Measurements from ENCODE around the gene SLC37A4. TPM values are rescaled to one million over a fixed set of nuclear protein-coding genes. Genes with fewer than 3 reads are reported as not detected.

SLC37A4 gene
- total and polyA plus RNA-seq, 2 experiments from 2014 or later = 68.0 to 82.3 TPM

DNA sequence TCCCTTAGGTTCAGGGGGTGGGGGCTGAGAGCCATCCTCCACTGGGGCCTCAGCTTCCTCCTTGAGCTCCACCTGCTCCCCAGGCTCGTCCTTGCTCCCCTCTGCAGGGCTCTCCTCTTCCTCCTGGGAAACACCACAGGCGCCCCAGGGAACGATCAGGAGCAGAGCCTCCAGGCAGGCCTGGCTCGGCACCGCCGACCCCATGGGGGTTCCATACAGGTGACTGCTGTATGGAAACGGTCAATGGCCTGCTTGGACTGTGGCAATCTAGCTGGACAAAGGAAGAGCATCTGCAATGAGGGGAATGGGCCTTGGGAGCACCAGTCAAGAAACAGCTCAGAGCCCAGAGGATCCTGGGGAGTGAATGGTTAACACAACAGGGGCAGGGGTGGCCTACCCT lies 18.4 kb upstream of the SLC37A4 start:
- WGBS (ENCODE audit: low lambda C conversion rate, missing lambda C conversion rate) = 96% methylated on average over 7 of the region's 7 CpGs
- H3K36me3 ChIP-seq (replicated peaks; ENCODE audit: insufficient read depth, low read depth) = no peaks in the 10 kb centered on the region

GRCh38 chr11:119048644-119049043 lies 18.0 kb upstream of the SLC37A4 start:
- WGBS (ENCODE audit: low lambda C conversion rate, missing lambda C conversion rate) = 95% methylated on average over 9 of the region's 9 CpGs
- Histone ChIP-seq H2AFZ (no peak overlapping the region), H3K36me3 (replicated peaks; ENCODE audit: insufficient read depth, low read depth) (no peaks in the 10 kb centered on the region)

More for the DNA sequence above, 18.4 kb upstream of the SLC37A4 start:
- H3K4me2 ChIP-seq = no peak overlapping the region
- TF ChIP-seq CTCF (IDR thresholded peaks at IDR 0.05; ENCODE audit: poor library complexity) (no peak), EZH2phosphoT487 (IDR thresholded peaks at IDR 0.05; ENCODE audit: low read depth, severe bottlenecking, unreplicated experiment) (no peak), EZH2 (IDR thresholded peaks at IDR 0.05; ENCODE audit: borderline replicate concordance) (no peak)
- H3K4me3 ChIP-seq = no peak overlapping the region
- H3K79me2 ChIP-seq = peaks cover under 1% of the 10 kb centered on the region
- H3K27ac ChIP-seq = no peak overlapping the region
- no peaks in the 10 kb centered on the region for H3K9me2 ChIP-seq (replicated peaks; ENCODE audit: insufficient read depth)
- H3K9me3 ChIP-seq (ENCODE audit: low read depth) = no peaks in the 10 kb centered on the region
- no peaks in the 10 kb centered on the region for H3K4me1 ChIP-seq (ENCODE audit: insufficient read depth)
- no peak overlapping the region for H2AFZ ChIP-seq
- no peaks in the 10 kb centered on the region for H3K27me3 ChIP-seq
- no peak for DNase-seq (ENCODE audit: low spot score)
- H4K20me1 ChIP-seq (ENCODE audit: insufficient read depth, poor library complexity, severe bottlenecking) = no peaks in the 10 kb centered on the region

GRCh38 chr11:119047205-119047604 lies 16.5 kb upstream of the SLC37A4 start:
- Histone ChIP-seq H3K36me3 (replicated peaks; ENCODE audit: insufficient read depth, low read depth) (no peaks in the 10 kb centered on the region), H4K20me1 (ENCODE audit: insufficient read depth, poor library complexity, severe bottlenecking) (no peaks in the 10 kb centered on the region), H3K79me2 (no peaks in the 10 kb centered on the region), H3K27me3 (no peaks in the 10 kb centered on the region), H3K4me1 (ENCODE audit: insufficient read depth) (no peaks in the 10 kb centered on the region), H3K27ac (no peak overlapping the region), H3K4me3 (no peak overlapping the region), H3K4me2 (no peak overlapping the region), H3K9me2 (replicated peaks; ENCODE audit: insufficient read depth) (no peaks in the 10 kb centered on the region), H3K9me3 (ENCODE audit: low read depth) (no peaks in the 10 kb centered on the region), H2AFZ (no peak overlapping the region)
- no peak for DNase-seq (ENCODE audit: low spot score)
- WGBS (ENCODE audit: low lambda C conversion rate, missing lambda C conversion rate) = 95% methylated on average over 6 of the region's 6 CpGs
- no peak for TF ChIP-seq EZH2 (IDR thresholded peaks at IDR 0.05; ENCODE audit: borderline replicate concordance)
- no peak for TF ChIP-seq CTCF (IDR thresholded peaks at IDR 0.05; ENCODE audit: poor library complexity)
- TF ChIP-seq EZH2phosphoT487 (IDR thresholded peaks at IDR 0.05; ENCODE audit: low read depth, severe bottlenecking, unreplicated experiment) = no peak

More at GRCh38 chr11:119048644-119049043, 18.0 kb upstream of the SLC37A4 start:
- Histone ChIP-seq H3K27ac (no peak overlapping the region), H3K4me2 (no peak overlapping the region), H3K9me3 (ENCODE audit: low read depth) (no peaks in the 10 kb centered on the region), H3K4me3 (no peak overlapping the region), H3K79me2 (no peaks in the 10 kb centered on the region), H3K4me1 (ENCODE audit: insufficient read depth) (no peaks in the 10 kb centered on the region), H3K27me3 (no peaks in the 10 kb centered on the region), H4K20me1 (ENCODE audit: insufficient read depth, poor library complexity, severe bottlenecking) (no peaks in the 10 kb centered on the region), H3K9me2 (replicated peaks; ENCODE audit: insufficient read depth) (no peaks in the 10 kb centered on the region)
- DNase-seq (ENCODE audit: low spot score) = no peak
- TF ChIP-seq EZH2 (IDR thresholded peaks at IDR 0.05; ENCODE audit: borderline replicate concordance) = no peak
- TF ChIP-seq EZH2phosphoT487 (IDR thresholded peaks at IDR 0.05; ENCODE audit: low read depth, severe bottlenecking, unreplicated experiment) = no peak
- no peak for TF ChIP-seq CTCF (IDR thresholded peaks at IDR 0.05; ENCODE audit: poor library complexity)

GRCh38 chr11:119046489-119046888 lies 15.8 kb upstream of the SLC37A4 start:
- H3K36me3 ChIP-seq (replicated peaks; ENCODE audit: insufficient read depth, low read depth) = no peaks in the 10 kb centered on the region

More at GRCh38 chr11:119046489-119046888, 15.8 kb upstream of the SLC37A4 start:
- DNase-seq (ENCODE audit: low spot score) = no peak
- Histone ChIP-seq H3K9me2 (replicated peaks; ENCODE audit: insufficient read depth) (no peaks in the 10 kb centered on the region), H3K9me3 (ENCODE audit: low read depth) (no peaks in the 10 kb centered on the region), H3K27ac (no peak overlapping the region), H2AFZ (no peak overlapping the region), H3K27me3 (no peaks in the 10 kb centered on the region), H3K4me1 (ENCODE audit: insufficient read depth) (no peaks in the 10 kb centered on the region), H3K4me2 (no peak overlapping the region), H4K20me1 (ENCODE audit: insufficient read depth, poor library complexity, severe bottlenecking) (no peaks in the 10 kb centered on the region), H3K79me2 (no peaks in the 10 kb centered on the region), H3K4me3 (no peak overlapping the region)
- TF ChIP-seq EZH2 (IDR thresholded peaks at IDR 0.05; ENCODE audit: borderline replicate concordance) (no peak), EZH2phosphoT487 (IDR thresholded peaks at IDR 0.05; ENCODE audit: low read depth, severe bottlenecking, unreplicated experiment) (no peak), CTCF (IDR thresholded peaks at IDR 0.05; ENCODE audit: poor library complexity) (no peak)
- 99% methylated on average over 6 of the region's 6 CpGs for WGBS (ENCODE audit: low lambda C conversion rate, missing lambda C conversion rate)
